ENCODE data around the gene CNTN1. TPM values are rescaled to one million over a fixed set of nuclear protein-coding genes. Genes with fewer than 3 reads are reported as not detected.

The CNTN1 gene
- total and polyA plus RNA-seq, 2 of the 4 experiments (the other 2 are of a cell fraction), result 0.10 to 0.18 TPM

DNA sequence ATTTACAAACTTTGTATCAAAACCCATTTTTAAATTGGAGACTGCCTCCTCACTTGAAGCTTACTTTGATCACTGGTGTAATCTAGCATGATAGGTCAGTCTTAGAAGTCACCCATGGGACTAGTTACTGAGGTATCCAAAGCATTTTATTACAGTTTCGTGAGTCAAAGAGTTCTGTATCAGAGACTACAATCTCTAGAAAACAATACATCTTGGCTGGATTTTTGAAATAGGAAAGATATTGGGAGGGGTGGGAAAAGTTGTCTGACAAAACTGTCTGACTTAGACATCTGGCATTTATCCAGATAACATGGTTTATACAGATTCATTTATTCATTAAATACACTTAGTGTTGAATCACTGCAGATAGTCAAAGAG, 322.4 kb downstream of the CNTN1 start:
- no peak overlapping the region for H2BK120ac ChIP-seq (ENCODE audit: low read depth, low read length)
- no peak overlapping the region for H3K4ac ChIP-seq (ENCODE audit: low read depth, low read length)
- no peaks in the 10 kb centered on the region for H3K79me1 ChIP-seq (ENCODE audit: low read depth in 1 of 2, low read length in 2 of 2)
- no peak overlapping the region for H3K4me3 ChIP-seq (ENCODE audit: insufficient read depth, low read depth, low read length)
- peak; percentile 17 for ATAC-seq (ENCODE audit: low read depth)
- no peak overlapping the region for H3K9ac ChIP-seq (ENCODE audit: low read depth, low read length)
- H2BK15ac ChIP-seq (ENCODE audit: low read depth, low read length), result no peak overlapping the region
- H4K91ac ChIP-seq (ENCODE audit: insufficient read depth, low read depth, low read length), result no peak overlapping the region
- H3K27me3 ChIP-seq (ENCODE audit: control insufficient read depth, insufficient read depth, low read length), result no peaks in the 10 kb centered on the region
- H3K4me1 ChIP-seq (ENCODE audit: control insufficient read depth, insufficient read depth, low read length), result peaks cover 1% of the 10 kb centered on the region; the same call in 1 of the 2 replicates
- WGBS, 2 experiments (ENCODE audit: extremely low coverage in 2 of 2, insufficient read length in 1 of 2), result no CpG with 5 or more reads among the region's 1 CpG
- no peaks in the 10 kb centered on the region for H4K20me1 ChIP-seq (ENCODE audit: insufficient read depth, low read length)
- no peak overlapping the region for H2AK5ac ChIP-seq (ENCODE audit: low read depth, low read length)
- H3K4me2 ChIP-seq (ENCODE audit: low read depth, low read length), result no peak overlapping the region
- POLR2A ChIA-PET (ENCODE audit: unreplicated experiment), result no interaction called here
- H4K5ac ChIP-seq (ENCODE audit: low read depth, low read length), result no peak overlapping the region
- no peak overlapping the region for H2AFZ ChIP-seq (replicated peaks; ENCODE audit: low read length, poor library complexity)
- H3K14ac ChIP-seq (replicated peaks; ENCODE audit: low read depth, low read length), result no peak overlapping the region
- BruUV-seq (replicated peaks), result no TSS peak
- H3K9me3 ChIP-seq (ENCODE audit: control insufficient read depth, insufficient read depth, low read length), result peaks cover 16% of the 10 kb centered on the region
- H3K18ac ChIP-seq (ENCODE audit: low read depth, low read length), result no peak overlapping the region
- H3K27ac ChIP-seq (ENCODE audit: insufficient read depth, low read length), result no peak overlapping the region
- dilution Hi-C loops (cut with HindIII; ENCODE audit: low sequenced_read_pairs, unreplicated experiment) (no loop called here), intact Hi-C loops (cut with micrococcal nuclease) (no loop called here), in situ Hi-C loops (cut with MboI; ENCODE audit: low sequenced_read_pairs) (no loop called here)
- peak; percentile 0 for DNase-seq
- CTCF ChIA-PET, result interaction anchor here (0.7 kb wide), 1 partner anchor 46 kb away, joined by 3 read pairs; no protein-coding TSS in a partner anchor
- TF ChIP-seq POLR2A (IDR thresholded peaks at IDR 0.05; ENCODE audit: low read depth, low read length) (no peak), ELK1 (IDR thresholded peaks at IDR 0.05; ENCODE audit: borderline replicate concordance, low read depth, low read length) (no peak), RFX5 (IDR thresholded peaks at IDR 0.05; ENCODE audit: low read depth, low read length) (no peak), RCOR1 (IDR thresholded peaks at IDR 0.05; ENCODE audit: insufficient replicate concordance, low read length) (no peak), CHD1 (IDR thresholded peaks at IDR 0.05; ENCODE audit: low read depth, low read length) (no peak), MAZ (IDR thresholded peaks at IDR 0.05; ENCODE audit: borderline replicate concordance, low read depth, low read length) (no peak), RAD21 (IDR thresholded peaks at IDR 0.05; ENCODE audit: low read length) (no peak), CEBPB (IDR thresholded peaks at IDR 0.05; ENCODE audit: low read depth, low read length) (no peak), MAFK (IDR thresholded peaks at IDR 0.05; ENCODE audit: low read depth, low read length) (no peak), USF2 (IDR thresholded peaks at IDR 0.05; ENCODE audit: low read depth, low read length) (no peak), BHLHE40 (IDR thresholded peaks at IDR 0.05; ENCODE audit: low read depth, low read length) (no peak), MXI1 (IDR thresholded peaks at IDR 0.05; ENCODE audit: borderline replicate concordance, low read depth, low read length) (no peak), SMC3 (IDR thresholded peaks at IDR 0.05; ENCODE audit: low read depth, low read length) (no peak), FOS (IDR thresholded peaks at IDR 0.05; ENCODE audit: low read depth, low read length) (no peak), NFE2L2 (IDR thresholded peaks at IDR 0.05; ENCODE audit: low read depth, low read length) (no peak)
- TF ChIP-seq, protein P1, sequence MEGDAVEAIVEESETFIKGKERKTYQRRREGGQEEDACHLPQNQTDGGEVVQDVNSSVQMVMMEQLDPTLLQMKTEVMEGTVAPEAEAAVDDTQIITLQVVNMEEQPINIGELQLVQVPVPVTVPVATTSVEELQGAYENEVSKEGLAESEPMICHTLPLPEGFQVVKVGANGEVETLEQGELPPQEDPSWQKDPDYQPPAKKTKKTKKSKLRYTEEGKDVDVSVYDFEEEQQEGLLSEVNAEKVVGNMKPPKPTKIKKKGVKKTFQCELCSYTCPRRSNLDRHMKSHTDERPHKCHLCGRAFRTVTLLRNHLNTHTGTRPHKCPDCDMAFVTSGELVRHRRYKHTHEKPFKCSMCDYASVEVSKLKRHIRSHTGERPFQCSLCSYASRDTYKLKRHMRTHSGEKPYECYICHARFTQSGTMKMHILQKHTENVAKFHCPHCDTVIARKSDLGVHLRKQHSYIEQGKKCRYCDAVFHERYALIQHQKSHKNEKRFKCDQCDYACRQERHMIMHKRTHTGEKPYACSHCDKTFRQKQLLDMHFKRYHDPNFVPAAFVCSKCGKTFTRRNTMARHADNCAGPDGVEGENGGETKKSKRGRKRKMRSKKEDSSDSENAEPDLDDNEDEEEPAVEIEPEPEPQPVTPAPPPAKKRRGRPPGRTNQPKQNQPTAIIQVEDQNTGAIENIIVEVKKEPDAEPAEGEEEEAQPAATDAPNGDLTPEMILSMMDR (conservative IDR thresholded peaks at IDR 0.05; ENCODE audit: low read depth, low read length), result no peak
- H3K23ac ChIP-seq (ENCODE audit: low read depth, low read length), result no peak overlapping the region
- H3K36me3 ChIP-seq (ENCODE audit: control insufficient read depth, insufficient read depth, low read length), result no peaks in the 10 kb centered on the region
- H2AK9ac ChIP-seq (replicated peaks; ENCODE audit: low read depth, low read length, poor library complexity), result no peak overlapping the region
- no peak overlapping the region for H2BK20ac ChIP-seq (ENCODE audit: low read depth, low read length)
- no peak overlapping the region for H3K56ac ChIP-seq (ENCODE audit: extremely low read depth, insufficient read depth, low read length)
- H3K9me1 ChIP-seq (ENCODE audit: insufficient read depth, low read length), result no peaks in the 10 kb centered on the region
- H4K8ac ChIP-seq (ENCODE audit: low read depth in 2 of 2, low read length in 2 of 2), result no peak overlapping the region
- no peak overlapping the region for H2BK5ac ChIP-seq (ENCODE audit: low read depth, low read length, poor library complexity, severe bottlenecking)

Measured in IMR-90 (cell line).